Hematopoietic multipotent progenitor cell treated with erythropoietin and hydrocortisone succinate and interleukin-3 and kit ligand, for 15 days (in vitro differentiated cells): ENCODE data around the gene SPATA17.
"Not testable (repeated sequence)": the region's sequence is repeated elsewhere in the genome, so short reads cannot be mapped to it uniquely, and the experiment has no call there.

Experiments
- DNase-seq: peaks from one replicate; pipeline ENCODE4 v3.0.0-alpha.2; 2015; ENCODE audit warnings: low spot score

Gene SPATA17

DNA sequence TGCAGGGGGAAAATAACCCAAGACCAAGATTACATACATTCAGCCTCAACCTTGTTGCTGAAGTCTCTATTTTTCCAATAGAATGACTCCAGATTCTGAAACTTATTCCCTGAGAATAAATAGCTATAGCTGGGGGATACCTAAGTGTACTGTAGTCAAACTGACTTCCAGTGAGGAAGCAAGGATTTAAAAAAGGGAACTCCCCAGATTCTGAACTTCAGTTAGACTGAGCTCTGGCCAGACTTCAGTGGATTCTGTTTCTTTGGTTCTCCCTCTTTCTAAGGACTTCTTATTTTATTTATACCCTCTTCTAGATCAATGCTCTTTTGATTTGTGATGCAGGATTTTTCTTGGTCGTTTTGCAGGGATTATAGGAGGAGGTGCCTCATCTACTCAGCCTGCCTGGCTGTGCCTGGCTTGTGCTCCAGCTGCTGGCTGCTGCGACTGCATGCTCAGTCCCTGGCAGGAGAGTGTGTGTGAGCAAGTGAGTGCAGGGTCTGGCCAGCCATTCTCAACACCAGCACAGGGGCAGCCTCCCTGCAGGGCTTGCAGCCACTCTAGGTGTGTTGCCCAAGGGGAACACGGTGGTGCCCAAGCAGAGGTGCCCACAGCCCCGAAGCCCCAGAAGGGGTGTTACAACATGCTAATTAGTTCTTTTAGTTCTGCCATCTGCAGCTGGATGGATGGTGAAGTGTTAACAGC lies 43.0 kb downstream of the SPATA17 start:
- DNase-seq, result no peak

DNA sequence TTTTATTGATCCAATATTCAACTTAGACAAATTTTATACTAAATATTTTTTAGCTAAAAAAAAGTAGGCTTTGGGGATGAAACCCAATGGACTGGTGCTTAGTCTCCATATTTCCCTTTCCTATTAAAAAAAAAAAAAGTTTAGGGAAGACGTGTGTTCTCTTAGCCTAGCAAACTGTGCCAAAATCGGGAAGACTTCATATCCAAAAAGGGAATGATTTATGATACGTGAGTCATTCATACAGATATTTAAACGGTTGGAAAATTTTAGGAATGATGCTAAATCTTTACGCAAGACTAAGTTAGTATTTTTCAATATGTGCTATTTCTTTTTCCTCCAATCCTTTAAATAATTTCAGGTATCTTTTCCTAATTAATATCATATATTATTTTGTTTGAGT lies 50.7 kb downstream of the SPATA17 start:
- no peak for DNase-seq

DNA sequence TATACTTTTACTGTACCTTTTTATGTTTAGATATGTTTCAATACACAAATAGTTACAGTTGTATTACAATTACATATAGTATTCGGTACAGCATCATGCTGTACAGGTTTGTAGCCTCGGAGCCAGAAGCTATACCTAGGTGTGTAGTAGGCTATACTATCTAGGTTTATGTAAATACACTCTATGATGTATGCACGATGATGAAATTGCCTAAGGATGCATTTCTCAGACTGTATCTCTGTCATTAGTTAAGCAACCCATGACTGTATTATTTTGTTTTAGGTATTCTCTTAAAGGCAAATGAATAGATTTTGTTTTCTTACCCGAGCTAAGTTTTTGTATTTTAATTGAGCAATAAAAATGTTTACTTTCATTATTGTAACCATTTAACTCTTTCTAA lies 56.4 kb downstream of the SPATA17 start:
- DNase-seq, result no peak

DNA sequence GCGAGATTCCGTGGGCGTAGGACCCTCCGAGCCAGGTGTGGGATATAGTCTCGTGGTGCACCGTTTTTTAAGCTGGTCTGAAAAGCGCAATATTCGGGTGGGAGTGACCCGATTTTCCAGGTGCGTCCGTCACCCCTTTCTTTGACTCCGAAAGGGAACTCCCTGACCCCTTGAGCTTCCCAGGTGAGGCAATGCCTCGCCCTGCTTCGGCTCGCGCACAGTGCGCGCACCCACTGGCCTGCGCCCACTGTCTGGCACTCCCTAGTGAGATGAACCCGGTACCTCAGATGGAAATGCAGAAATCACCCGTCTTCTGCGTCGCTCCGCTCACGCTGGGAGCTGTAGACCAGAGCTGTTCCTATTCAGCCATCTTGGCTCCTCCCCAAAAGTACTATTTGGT lies 65.0 kb downstream of the SPATA17 start:
- not testable (repeated sequence) for DNase-seq

DNA sequence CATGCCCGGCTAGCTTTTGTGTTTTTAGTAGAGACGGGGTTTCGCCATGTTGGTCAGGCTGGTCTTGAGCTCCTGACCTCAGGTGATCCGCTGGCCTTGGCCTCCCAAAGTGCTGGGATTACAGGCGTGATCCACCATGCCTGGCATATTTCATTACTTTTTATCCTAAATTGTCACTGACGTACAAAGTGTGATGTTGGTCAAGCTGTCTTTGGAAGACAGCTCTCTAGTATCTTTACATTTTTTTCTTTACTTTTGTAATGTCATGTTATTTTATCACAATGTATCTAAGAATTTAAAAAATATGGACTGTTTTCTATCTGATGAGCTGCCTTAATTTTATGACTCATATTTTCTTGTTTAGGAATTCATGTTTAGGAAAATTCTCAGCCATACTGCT lies 72.2 kb downstream of the SPATA17 start:
- DNase-seq, result no peak

DNA sequence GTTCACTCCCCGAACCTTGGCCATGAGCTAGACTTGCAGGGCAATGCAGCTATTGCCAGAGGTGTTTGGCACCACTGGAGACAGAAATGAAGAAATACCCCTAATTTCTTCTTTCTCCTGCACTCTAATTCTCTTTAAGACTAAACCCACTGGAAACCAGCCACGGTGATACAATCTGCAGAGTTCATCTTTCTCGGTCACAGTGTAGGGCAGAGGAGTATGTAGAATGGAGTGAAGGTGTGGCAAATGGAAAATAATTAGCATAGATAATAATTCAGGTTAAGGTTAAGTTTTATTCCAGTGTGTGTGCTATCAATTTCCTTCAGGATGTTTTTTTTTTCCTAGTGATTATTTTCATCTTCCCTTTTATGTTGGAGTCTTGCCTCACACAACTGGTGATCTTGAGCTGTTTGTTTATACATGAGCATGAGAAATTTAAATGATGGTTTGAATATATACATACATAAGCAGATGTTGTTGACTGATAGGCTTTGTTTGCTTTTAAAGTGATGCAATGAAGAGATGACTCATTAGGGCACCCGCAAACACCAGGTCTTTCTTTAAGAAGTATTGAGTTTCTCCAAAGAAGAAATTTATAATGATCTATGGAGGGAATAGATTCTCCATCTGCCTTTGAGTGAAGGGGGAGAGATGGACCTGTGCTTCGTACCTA lies 81.9 kb downstream of the SPATA17 start:
- DNase-seq, result no peak

DNA sequence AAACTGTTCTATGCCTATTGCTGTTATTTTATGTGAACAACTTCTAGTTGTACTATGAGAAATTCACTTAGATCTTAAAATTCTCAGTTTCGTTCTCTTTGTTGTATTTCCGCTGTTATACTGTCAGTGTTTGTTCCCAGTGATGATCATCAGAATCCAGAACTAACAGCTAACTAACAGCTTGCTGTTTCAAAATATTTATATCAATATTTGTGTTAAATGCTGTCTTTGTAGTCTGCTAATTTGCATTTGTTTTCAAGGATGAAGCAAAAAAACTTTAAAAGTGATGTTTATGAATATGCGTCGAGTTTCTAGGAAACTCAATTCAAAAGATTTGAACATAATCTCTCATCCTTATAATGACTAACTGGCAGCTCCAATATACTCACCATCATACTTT lies 84.5 kb downstream of the SPATA17 start:
- no peak for DNase-seq

DNA sequence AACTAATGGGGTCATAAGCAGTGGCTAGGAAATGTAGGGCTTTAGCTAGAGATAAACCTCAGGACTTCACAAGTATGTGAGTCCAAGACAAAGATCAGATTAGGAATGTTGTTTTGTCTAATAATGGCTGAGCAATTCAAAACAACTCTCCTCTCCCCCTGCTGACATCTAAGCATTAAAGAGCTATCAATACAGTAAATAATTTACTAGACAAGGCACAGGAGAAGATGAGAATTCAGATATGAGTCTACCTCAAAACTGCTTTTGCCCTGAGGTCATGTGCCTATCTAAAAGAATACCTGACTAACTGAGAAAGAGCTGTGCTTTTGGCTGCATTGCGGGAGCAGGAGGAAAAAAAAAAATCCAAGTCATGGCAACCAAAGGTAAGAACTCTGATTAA lies 86.8 kb downstream of the SPATA17 start:
- DNase-seq, result no peak

DNA sequence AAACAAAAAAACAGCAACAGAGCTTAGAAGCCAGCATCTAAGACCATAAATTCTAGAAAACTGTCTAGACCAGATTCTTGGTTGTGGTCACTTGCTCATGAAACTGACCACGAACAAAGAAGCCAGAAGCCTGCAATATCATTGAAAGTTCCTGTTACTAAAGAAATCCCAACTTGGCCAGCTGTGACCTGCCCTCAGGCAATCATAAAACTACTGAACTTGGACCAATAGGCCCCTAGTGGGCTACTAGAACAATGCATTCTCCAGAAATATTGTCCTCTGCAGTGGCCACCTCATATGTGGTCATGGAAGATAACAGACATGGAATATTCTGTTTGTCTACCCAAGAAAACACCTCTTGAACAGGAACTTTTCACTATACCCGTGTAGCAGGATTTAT lies 87.7 kb downstream of the SPATA17 start:
- no peak for DNase-seq

DNA sequence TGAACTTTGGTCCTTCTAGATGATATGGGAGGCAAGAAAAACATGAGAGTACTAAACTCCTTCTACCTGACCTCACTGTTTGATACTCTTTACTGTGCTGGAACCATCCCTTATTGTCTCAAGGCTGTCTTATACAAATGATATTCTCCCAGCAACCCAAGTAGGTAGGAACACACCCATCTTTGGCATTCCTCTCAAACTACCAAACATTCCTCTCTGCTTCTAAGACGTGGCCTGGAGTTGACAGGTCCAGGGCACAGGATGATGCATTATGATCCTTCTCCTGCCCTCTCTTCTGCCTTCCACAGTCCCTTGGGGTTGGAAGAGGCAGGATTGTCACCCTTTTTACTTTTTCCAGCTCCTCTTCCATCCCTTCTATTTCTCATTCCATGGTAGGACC lies 90.5 kb downstream of the SPATA17 start:
- no peak for DNase-seq

DNA sequence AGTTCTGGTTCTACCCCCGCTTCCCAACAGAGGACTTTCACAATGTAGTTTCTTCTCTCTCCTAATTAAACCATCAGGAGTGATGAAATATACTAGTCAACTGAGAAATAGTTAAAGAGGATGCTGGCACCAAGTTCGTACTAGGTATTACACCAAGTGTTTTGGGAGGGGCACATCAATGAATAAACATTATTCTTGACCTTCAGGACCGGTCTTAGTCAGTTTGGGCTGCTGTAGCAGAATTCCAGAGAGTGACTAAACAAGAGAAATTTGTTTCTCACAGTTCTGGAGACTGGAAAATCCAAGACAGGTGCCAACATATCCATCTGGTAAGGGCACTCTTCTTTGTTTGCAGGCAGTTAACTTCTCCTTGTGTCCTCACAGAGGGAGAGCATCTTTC lies 103.8 kb downstream of the SPATA17 start:
- DNase-seq, result no peak

DNA sequence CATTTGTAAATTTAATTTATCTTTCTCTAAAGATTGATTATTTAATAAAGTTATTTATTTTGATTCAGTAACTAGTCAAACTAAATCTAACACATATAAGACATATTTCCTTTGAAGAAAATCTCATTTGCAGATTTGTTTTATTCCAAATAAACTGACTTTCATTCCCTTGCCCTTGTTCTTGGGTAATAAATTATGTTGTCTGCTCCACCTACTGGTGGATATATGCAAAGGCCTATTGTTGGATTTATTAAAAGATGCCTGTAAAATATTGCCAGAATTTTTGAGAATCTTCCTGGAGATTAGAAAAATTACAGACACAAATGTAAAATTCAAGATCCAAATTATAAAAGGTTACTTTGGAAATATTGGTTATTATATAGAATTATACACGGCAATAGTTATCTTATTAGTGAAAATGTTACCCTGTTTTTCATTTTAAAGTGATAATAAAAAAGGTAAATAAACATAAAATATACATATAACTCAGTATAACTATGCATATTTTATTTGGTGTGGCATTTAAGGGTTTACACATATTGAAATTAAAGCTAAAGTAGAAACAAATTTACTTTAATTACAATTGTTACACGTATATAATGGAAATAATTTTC lies 116.1 kb downstream of the SPATA17 start:
- DNase-seq, result no peak

DNA sequence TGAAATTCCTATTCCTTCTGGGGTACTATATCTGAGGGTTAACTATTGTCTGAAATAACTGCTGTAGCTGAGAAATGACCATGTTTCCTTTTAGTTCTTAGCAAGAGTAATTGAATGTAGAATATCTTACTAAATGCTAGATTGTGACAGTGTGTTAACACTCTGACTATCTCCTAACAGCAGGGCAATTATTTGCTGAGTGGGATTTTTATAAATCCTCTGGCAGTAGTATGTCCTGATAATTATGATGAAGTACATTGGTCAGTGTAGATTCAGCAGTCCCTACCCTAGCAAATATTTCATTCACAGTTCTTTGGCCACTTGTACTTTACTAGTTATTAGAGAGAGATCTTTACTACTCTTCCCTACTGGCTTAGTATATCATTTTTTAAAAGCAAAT lies 138.6 kb downstream of the SPATA17 start:
- no peak for DNase-seq

DNA sequence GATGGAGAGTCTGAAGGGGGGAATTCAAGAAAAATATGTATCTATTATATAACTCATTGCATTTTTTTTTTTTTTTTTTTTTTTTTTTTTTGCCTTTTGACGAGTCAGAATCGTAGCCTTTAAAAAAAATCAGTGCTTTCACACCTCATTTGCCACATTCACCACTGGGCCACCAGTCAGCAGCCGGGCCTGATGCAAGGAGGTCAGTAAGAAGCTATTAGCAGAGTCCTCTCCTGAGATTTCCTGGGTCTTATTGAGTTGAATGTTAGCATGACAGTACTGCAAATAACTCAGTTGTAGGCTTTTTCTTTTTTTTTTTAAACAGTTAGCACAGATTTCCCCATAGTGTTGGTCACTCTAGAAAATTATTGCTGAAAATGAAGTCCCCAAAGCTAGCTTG lies 139.8 kb downstream of the SPATA17 start:
- DNase-seq, result no peak

DNA sequence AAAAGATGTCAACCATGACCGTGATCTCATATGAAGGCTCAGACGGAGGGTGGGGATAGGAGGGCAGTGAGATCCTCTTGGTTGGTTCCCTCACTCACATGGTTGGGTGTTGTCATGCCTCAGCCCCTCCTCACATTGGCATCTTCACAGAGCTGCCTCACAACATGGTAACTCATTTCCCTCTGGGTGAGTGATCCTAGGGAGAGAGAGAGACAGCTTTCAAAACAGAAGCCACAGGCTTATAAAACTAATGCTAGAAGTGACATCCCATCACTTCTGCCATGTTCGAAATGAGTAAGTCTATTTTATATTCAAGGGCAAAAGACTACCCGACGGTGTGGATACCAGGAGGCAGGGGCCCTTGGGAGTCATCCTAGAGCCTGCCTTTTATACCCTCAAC lies 145.5 kb downstream of the SPATA17 start:
- DNase-seq, result no peak

DNA sequence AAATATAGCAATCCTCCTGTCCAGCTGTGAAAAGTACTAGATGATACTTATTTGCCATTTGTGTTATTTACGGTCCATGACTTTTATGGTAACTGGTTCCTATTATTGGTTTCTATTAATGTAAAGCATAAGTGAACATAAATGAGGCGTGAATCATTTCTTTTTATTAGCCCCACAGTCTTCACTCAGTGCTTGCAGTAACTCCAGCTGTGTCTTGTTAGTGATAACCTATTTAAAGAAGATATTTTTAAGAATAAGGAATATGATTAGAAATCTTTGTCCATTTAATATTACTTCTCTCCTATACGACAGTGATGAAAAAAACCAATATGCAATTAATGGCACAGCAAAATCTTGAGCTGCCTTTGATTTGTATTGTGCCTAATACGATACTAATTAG lies 149.9 kb downstream of the SPATA17 start:
- no peak for DNase-seq

DNA sequence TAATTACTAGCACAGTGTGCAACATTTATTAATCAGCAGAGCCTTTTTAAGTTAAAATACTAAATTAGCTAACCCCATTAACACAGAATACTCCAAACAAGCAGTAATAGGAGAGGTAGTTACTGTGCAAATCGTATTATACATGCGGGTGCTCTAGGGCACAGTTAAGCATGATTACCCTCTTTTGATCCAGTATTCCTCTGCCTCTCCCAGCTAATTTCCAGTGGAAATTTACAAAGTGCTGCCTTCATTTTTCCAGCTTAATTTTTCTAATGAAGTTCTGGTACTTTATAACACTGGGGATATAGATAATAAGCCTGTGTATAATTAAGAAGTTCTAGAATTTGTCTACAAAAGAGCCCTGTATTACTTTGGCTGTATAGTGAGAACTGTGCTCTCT lies 159.9 kb downstream of the SPATA17 start:
- DNase-seq, result no peak

DNA sequence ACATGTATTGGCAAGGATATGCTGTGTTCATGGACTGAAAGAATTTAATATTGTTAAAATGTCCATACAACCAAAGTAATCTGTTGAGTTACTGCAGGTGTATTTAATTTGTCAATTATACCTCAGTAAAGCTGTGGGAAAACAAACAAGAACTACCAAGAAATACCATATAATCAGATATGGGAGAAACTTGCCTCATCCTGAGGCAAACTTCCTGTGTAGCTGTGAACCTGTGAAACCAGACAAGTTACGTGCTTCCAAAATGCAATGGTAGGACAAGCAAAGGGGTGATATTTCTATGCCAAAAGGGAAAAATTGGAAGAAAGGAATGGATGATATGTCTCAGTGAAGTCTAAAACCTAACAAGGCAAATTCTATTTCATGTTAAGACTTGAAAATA lies 174.6 kb downstream of the SPATA17 start:
- DNase-seq, result no peak

DNA sequence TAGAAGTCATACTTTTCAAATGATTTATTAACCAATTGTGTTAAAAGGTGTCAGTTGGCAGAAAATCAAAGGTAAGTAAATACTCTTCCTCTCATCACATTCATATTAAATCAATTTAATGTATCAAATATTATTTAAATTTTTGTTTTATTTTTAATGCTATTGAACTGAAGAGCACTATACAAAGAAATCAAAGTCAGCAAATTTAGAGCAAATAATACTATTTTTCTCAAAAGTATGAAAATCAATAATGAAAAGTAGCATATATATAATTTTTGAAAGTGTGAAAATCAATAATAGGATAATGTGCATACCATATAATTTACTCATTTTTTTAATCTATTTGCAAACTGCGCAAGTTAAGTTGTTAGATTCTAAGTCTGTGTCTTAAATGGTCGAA lies 181.0 kb downstream of the SPATA17 start:
- no peak for DNase-seq

DNA sequence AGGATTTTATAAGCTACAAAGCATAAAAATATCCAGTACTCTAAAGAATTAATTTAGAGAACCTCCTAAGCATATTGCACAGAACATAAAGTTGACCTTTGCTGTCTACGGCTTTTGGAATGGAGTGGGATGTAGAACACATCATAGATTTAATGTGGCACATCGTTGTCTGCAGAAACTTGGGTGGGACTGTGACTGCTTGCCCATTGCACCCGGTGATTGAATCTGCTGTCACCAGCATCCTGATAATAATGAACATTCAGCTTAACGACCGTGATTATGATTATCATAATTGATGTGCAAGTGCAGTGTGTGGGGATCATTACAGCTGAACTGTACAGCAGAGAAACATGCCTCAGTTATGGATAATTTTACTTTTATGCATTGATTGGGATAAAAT lies 181.9 kb downstream of the SPATA17 start:
- no peak for DNase-seq

DNA sequence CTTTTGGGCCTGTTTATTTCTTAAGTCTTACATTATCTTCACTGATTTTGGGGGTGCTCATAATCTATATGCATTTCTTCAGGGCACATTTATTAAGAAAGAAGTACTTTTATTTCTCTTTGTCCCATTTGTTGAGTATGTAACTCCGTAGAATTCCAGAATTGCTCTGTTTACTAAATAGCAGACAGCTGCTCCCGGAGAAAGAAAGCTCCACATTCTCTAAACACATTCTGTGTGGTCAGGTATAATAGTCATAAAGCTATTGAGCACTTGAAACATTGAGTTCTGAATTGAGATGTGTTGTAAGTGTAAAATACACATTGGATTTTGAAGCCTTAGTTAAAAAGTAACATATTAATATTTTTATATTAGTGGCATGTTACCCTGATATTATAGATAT lies 206.5 kb downstream of the SPATA17 start:
- no peak for DNase-seq

DNA sequence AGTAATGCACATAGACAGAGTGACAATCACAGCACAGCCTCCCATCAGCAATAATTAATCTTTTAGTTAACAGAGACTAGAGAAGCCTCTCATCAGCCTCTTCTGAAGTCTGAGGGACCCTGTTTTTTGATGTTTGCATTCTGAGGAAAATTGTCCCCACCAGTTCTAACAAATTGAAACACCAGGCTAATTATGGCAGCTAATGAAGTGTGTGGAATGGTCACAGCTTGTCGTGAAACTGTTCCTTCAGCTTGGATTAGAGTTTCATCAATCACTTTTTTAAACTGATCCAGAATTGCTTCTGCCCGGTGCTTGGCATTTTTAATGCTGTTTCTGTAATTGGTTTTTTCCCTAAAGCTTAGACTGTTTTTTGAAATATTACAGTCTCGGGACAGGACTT lies 208.0 kb downstream of the SPATA17 start:
- DNase-seq, result no peak

DNA sequence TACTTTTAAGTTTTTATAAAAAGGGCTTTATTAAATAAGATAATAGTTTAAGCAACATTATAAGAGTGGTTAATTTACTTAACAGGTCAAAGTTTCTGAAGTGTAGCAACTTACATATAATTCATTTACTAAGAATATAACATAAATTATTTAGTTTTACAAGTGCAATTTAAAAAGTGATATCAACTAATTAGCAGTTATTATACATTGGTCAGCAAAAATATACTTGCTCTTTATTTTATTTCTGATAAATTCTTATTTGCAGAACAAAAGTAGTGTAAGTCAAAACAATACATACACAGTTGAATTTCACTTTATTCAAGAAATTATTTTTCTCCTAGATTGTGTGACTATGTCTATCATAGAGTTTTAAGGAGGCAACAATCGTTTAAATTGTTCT lies 215.6 kb downstream of the SPATA17 start:
- no peak for DNase-seq

DNA sequence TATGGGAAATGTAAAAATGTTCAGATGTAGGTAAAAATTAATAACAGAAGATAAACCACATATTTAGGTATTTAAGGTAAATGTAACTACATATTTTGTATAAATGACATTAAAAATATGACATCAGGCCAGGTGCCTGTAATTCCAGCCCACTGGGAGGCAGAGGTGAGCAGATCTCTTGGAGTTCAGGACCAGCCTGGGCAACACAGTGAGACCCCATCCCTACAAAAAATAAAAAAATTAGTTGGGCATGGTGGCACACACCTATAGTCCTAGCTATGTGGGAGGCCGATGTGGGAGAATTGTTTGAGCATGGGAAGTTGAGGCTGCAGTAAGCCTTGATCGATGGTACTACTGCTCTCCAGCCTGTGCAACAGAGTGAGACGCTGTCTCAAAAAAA lies 216.5 kb downstream of the SPATA17 start:
- no peak for DNase-seq
